ENCODE measurements around the gene SKAP1.

SKAP1 gene

GRCh38 chr17:48330887-48331286, 99.1 kb downstream of the SKAP1 start:
- H3K9me3 ChIP-seq (ENCODE audit: insufficient read depth, low read length), result no peaks in the 10 kb centered on the region
- no peak overlapping the region for H2AFZ ChIP-seq (ENCODE audit: low read depth, low read length)
- no peak overlapping the region for H3K9ac ChIP-seq (ENCODE audit: low read length)
- no peaks in the 10 kb centered on the region for H3K79me2 ChIP-seq (ENCODE audit: low read length)
- no peaks in the 10 kb centered on the region for H3K36me3 ChIP-seq (replicated peaks; ENCODE audit: low read depth, low read length)
- no peak for TF ChIP-seq EZH2phosphoT487 (IDR thresholded peaks at IDR 0.05; ENCODE audit: low read depth)
- no peak for TF ChIP-seq CTCF (IDR thresholded peaks at IDR 0.05; ENCODE audit: low read depth, low read length)
- H3K4me1 ChIP-seq (ENCODE audit: low read length), result peaks cover 13% of the 10 kb centered on the region
- no peaks in the 10 kb centered on the region for H3K27me3 ChIP-seq (ENCODE audit: low read depth, low read length)
- H4K20me1 ChIP-seq (ENCODE audit: insufficient read depth, low read length), result no peaks in the 10 kb centered on the region
- no peak overlapping the region for H3K4me3 ChIP-seq (ENCODE audit: low read length)
- H3K4me2 ChIP-seq (ENCODE audit: low read length), result no peak overlapping the region
- H3K27ac ChIP-seq (ENCODE audit: low read length), result no peak overlapping the region

GRCh38 chr17:48330421-48330820, 99.6 kb downstream of the SKAP1 start:
- Histone ChIP-seq H3K4me3 (ENCODE audit: low read length) (no peak overlapping the region), H3K36me3 (replicated peaks; ENCODE audit: low read depth, low read length) (no peaks in the 10 kb centered on the region), H4K20me1 (ENCODE audit: insufficient read depth, low read length) (no peaks in the 10 kb centered on the region), H3K9me3 (ENCODE audit: insufficient read depth, low read length) (no peaks in the 10 kb centered on the region), H3K27me3 (ENCODE audit: low read depth, low read length) (no peaks in the 10 kb centered on the region), H3K4me2 (ENCODE audit: low read length) (no peak overlapping the region), H3K79me2 (ENCODE audit: low read length) (no peaks in the 10 kb centered on the region), H3K9ac (ENCODE audit: low read length) (no peak overlapping the region), H3K4me1 (ENCODE audit: low read length) (peaks cover 13% of the 10 kb centered on the region), H3K27ac (ENCODE audit: low read length) (no peak overlapping the region), H2AFZ (ENCODE audit: low read depth, low read length) (no peak overlapping the region)
- TF ChIP-seq CTCF (IDR thresholded peaks at IDR 0.05; ENCODE audit: low read depth, low read length), result no peak
- no peak for TF ChIP-seq EZH2phosphoT487 (IDR thresholded peaks at IDR 0.05; ENCODE audit: low read depth)

GRCh38 chr17:48328457-48328856, 101.6 kb downstream of the SKAP1 start:
- Histone ChIP-seq H3K4me1 (ENCODE audit: low read length) (peaks cover 9% of the 10 kb centered on the region), H3K9me3 (ENCODE audit: insufficient read depth, low read length) (no peaks in the 10 kb centered on the region), H3K4me2 (ENCODE audit: low read length) (no peak overlapping the region), H3K79me2 (ENCODE audit: low read length) (no peaks in the 10 kb centered on the region), H3K27ac (ENCODE audit: low read length) (no peak overlapping the region), H3K9ac (ENCODE audit: low read length) (no peak overlapping the region), H3K36me3 (replicated peaks; ENCODE audit: low read depth, low read length) (no peaks in the 10 kb centered on the region), H2AFZ (ENCODE audit: low read depth, low read length) (no peak overlapping the region), H4K20me1 (ENCODE audit: insufficient read depth, low read length) (no peaks in the 10 kb centered on the region), H3K27me3 (ENCODE audit: low read depth, low read length) (no peaks in the 10 kb centered on the region), H3K4me3 (ENCODE audit: low read length) (no peak overlapping the region)
- TF ChIP-seq EZH2phosphoT487 (IDR thresholded peaks at IDR 0.05; ENCODE audit: low read depth) (no peak), CTCF (IDR thresholded peaks at IDR 0.05; ENCODE audit: low read depth, low read length) (no peak)

GRCh38 chr17:48326310-48326709, 103.7 kb downstream of the SKAP1 start:
- TF ChIP-seq EZH2phosphoT487 (IDR thresholded peaks at IDR 0.05; ENCODE audit: low read depth) (no peak), CTCF (IDR thresholded peaks at IDR 0.05; ENCODE audit: low read depth, low read length) (no peak)
- H3K27ac ChIP-seq (ENCODE audit: low read length), result no peak overlapping the region
- no peaks in the 10 kb centered on the region for H3K4me1 ChIP-seq (ENCODE audit: low read length)
- H3K27me3 ChIP-seq (ENCODE audit: low read depth, low read length), result no peaks in the 10 kb centered on the region
- H3K9me3 ChIP-seq (ENCODE audit: insufficient read depth, low read length), result no peaks in the 10 kb centered on the region
- H2AFZ ChIP-seq (ENCODE audit: low read depth, low read length), result no peak overlapping the region
- no peak overlapping the region for H3K4me2 ChIP-seq (ENCODE audit: low read length)
- no peak overlapping the region for H3K4me3 ChIP-seq (ENCODE audit: low read length)
- no peak overlapping the region for H3K9ac ChIP-seq (ENCODE audit: low read length)
- H4K20me1 ChIP-seq (ENCODE audit: insufficient read depth, low read length), result no peaks in the 10 kb centered on the region
- H3K79me2 ChIP-seq (ENCODE audit: low read length), result no peaks in the 10 kb centered on the region
- H3K36me3 ChIP-seq (replicated peaks; ENCODE audit: low read depth, low read length), result no peaks in the 10 kb centered on the region
